ENCODE data around the gene MEAF6. TPM values are rescaled to one million over a fixed set of nuclear protein-coding genes. Genes with fewer than 3 reads are reported as not detected.
A peak's percentile ranks its signal among the peaks of the same experiment; 100 is the strongest.
"Not testable (repeated sequence)": the region's sequence is repeated elsewhere in the genome, so short reads cannot be mapped to it uniquely, and the experiment has no call there.

MEAF6 gene
- total RNA-seq, 2 donors from 2014 or later: 49.2 to 53.2 TPM

GRCh38 chr1:37513795-37514349 lies 694 bp downstream of the MEAF6 start:
- ATAC-seq: no peak
- H3K4me3 Mint-ChIP-seq: peak overlapping the region; percentile 100
- H3K36me3 Mint-ChIP-seq: peaks cover 11% of the 10 kb centered on the region
- H3K4me1 Mint-ChIP-seq (ENCODE audit: low read depth in 2 of 2): peaks cover 30 to 35% of the 10 kb centered on the region in 2 donors
- H3K9me3 Mint-ChIP-seq: no peaks in the 10 kb centered on the region
- H3K27me3 Mint-ChIP-seq: no peaks in the 10 kb centered on the region
- H3K27ac Mint-ChIP-seq: peak overlapping the region; percentile 82 to 92
- DNase-seq (ENCODE audit: low spot score): no peak

- H3K27me3 Mint-ChIP-seq: no peaks in the 10 kb centered on the region
- no peak for DNase-seq (ENCODE audit: low spot score)
- H3K27ac Mint-ChIP-seq: peak overlapping the region in 1 of 2 donors; percentile 53
- peaks cover 24 to 31% of the 10 kb centered on the region in 2 donors for H3K4me1 Mint-ChIP-seq (ENCODE audit: low read depth in 2 of 2)
- H3K9me3 Mint-ChIP-seq: no peaks in the 10 kb centered on the region
- H3K36me3 Mint-ChIP-seq: peaks cover 31% of the 10 kb centered on the region
- no peak overlapping the region for H3K4me3 Mint-ChIP-seq
- ATAC-seq: no peak
These were observed 5.4 kb downstream of the MEAF6 start for GRCh38 chr1:37509181-37509580.

DNA sequence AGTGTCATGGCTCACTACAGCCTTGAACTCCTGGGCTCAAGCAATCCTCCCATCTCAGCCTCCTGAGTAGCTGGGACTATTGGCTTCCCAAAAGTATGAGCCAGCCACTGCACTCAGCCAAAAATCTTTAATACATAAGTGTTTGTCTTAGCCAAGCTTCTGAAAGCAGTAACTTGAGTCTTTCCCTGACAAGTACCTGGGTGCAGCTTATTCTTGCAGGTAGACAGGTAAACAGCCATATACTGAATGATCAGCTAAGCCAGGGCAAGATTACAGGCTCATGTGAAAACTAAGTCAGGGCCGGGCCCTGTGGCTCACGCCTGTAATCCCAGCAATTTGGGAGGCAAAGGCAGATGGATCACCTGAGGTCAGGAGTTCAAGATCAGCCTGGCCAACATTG lies 7.8 kb downstream of the MEAF6 start:
- Mint-ChIP-seq H3K36me3 (peaks cover 26% of the 10 kb centered on the region), H3K27ac (no peak overlapping the region), H3K27me3 (no peaks in the 10 kb centered on the region), H3K9me3 (no peaks in the 10 kb centered on the region), H3K4me3 (no peak overlapping the region), H3K4me1 (ENCODE audit: low read depth in 2 of 2) (peaks cover 13 to 17% of the 10 kb centered on the region in 2 donors)
- DNase-seq (ENCODE audit: low spot score) (no peak), ATAC-seq (no peak)

DNA sequence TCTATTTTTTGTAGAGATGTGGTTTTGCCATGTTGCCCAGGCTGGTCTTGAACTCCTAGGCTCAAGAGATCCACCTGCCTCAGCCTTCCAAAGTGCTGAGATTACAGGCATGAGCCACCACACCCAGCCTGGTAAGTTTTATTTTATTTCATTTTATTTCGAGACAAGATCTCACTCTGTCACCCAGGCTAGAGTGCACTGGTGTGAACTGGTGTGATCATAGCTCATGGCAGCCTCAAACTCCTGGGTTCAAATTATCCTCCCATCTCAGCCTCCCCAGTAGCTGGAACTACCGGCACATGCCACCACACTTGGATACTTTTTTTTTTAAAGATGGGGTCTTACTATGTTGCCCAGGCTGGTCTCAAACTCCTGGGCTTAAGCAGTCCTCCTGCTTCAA lies 11.8 kb downstream of the MEAF6 start:
- not testable (repeated sequence) for DNase-seq (ENCODE audit: low spot score); H3K4me1 Mint-ChIP-seq (ENCODE audit: low read depth in 2 of 2); H3K27ac Mint-ChIP-seq; H3K4me3 Mint-ChIP-seq; H3K9me3 Mint-ChIP-seq; ATAC-seq; H3K27me3 Mint-ChIP-seq
- H3K36me3 Mint-ChIP-seq: peaks cover 24% of the 10 kb centered on the region

DNA sequence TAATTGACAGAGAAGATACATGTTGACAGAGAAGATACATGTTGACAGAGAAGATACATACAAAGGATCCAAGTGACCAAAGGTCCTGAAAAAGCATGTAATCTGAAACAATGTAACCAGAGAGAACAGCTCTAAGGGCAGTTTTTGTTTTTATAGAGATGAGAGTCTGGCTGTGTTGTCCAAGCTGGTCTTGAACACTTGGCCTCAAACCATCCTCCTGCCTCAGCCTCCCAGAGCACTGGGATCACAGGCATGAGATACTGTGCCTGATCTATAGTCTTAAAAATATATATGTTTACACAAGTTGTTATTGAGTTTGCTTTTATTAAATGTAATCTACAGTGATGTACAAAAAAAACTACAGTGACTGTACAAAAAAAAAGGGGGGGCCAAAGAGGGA lies 12.5 kb downstream of the MEAF6 start:
- H3K9me3 Mint-ChIP-seq: no peaks in the 10 kb centered on the region
- no peak for ATAC-seq
- peaks cover 18% of the 10 kb centered on the region for H3K36me3 Mint-ChIP-seq
- peaks cover under 1 to 4% of the 10 kb centered on the region in 2 donors for H3K4me1 Mint-ChIP-seq (ENCODE audit: low read depth in 2 of 2)
- H3K27ac Mint-ChIP-seq: no peak overlapping the region
- no peak for DNase-seq (ENCODE audit: low spot score)
- H3K27me3 Mint-ChIP-seq: no peaks in the 10 kb centered on the region
- no peak overlapping the region for H3K4me3 Mint-ChIP-seq

DNA sequence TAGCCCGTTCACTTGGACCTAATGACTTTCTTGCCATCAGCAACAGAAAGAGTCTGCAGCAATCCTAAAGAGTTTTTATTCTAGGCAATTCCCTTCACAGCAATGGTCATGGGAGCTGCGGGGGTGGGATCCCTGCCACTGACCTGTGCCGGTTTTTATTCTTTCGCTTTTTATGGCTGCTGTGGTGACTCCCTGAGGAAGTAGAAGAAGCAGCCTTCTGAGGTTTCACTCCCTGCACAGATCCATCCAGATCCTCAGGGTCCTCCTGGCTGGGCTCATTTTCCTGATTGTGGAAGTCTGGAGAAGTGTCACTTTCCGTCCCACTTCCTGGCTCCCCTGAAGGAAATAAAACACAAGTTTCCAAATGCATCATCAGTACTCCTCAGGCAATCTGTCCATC lies 12.9 kb downstream of the MEAF6 start:
- no peak for ATAC-seq
- Mint-ChIP-seq H3K27me3 (no peaks in the 10 kb centered on the region), H3K27ac (peak overlapping the region in 1 of 2 donors; percentile 3), H3K9me3 (no peaks in the 10 kb centered on the region), H3K36me3 (peaks cover 17% of the 10 kb centered on the region), H3K4me1 (ENCODE audit: low read depth in 2 of 2) (peaks cover 0 to 4% of the 10 kb centered on the region in 2 donors), H3K4me3 (no peak overlapping the region)
- no peak for DNase-seq (ENCODE audit: low spot score)

GRCh38 chr1:37498872-37499617 lies 15.5 kb downstream of the MEAF6 start:
- Mint-ChIP-seq H3K27ac (no peak overlapping the region), H3K27me3 (no peaks in the 10 kb centered on the region), H3K36me3 (peaks cover 6% of the 10 kb centered on the region), H3K4me1 (ENCODE audit: low read depth in 2 of 2) (no peaks in the 10 kb centered on the region), H3K9me3 (no peaks in the 10 kb centered on the region), H3K4me3 (no peak overlapping the region)
- ATAC-seq: no peak
- DNase-seq (ENCODE audit: low spot score): no peak

GRCh38 chr1:37497832-37498231 lies 16.7 kb downstream of the MEAF6 start:
- Mint-ChIP-seq H3K36me3 (peaks cover 14% of the 10 kb centered on the region), H3K27me3 (no peaks in the 10 kb centered on the region), H3K4me3 (no peak overlapping the region), H3K27ac (no peak overlapping the region), H3K9me3 (no peaks in the 10 kb centered on the region), H3K4me1 (ENCODE audit: low read depth in 2 of 2) (peaks cover 0 to 9% of the 10 kb centered on the region in 2 donors)
- DNase-seq (ENCODE audit: low spot score) (no peak), ATAC-seq (no peak)

DNA sequence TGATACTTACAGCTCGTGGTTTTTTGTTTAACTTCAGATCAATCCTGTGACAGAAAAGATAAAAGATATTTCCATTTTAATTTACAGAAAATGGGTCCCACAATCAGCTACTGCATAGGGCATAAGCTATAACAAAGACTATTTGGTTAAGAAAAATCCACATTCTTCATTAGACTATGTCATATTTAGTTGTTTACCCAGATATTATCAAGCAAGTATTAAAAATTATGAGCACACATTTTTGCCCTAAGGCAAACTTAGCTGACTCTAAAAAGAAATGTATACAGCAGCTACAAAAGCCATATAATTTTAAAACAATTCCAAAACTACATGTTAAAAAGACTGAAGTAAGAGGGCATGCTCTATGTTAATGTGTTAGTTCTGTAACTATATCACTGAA lies 18.7 kb downstream of the MEAF6 start:
- ATAC-seq (no peak), DNase-seq (ENCODE audit: low spot score) (no peak)
- Mint-ChIP-seq H3K27me3 (no peaks in the 10 kb centered on the region), H3K27ac (no peak overlapping the region), H3K4me3 (no peak overlapping the region), H3K4me1 (ENCODE audit: low read depth in 2 of 2) (peaks cover 0 to 9% of the 10 kb centered on the region in 2 donors), H3K36me3 (peaks cover 9% of the 10 kb centered on the region), H3K9me3 (no peaks in the 10 kb centered on the region)

GRCh38 chr1:37493336-37494098 lies 21.0 kb downstream of the MEAF6 start:
- H3K4me1 Mint-ChIP-seq (ENCODE audit: low read depth in 2 of 2): peaks cover 0 to 9% of the 10 kb centered on the region in 2 donors
- H3K27me3 Mint-ChIP-seq: no peaks in the 10 kb centered on the region
- H3K27ac Mint-ChIP-seq: peak overlapping the region; percentile 51 to 75
- peaks cover 8% of the 10 kb centered on the region for H3K36me3 Mint-ChIP-seq
- H3K9me3 Mint-ChIP-seq: no peaks in the 10 kb centered on the region
- H3K4me3 Mint-ChIP-seq: no peak overlapping the region
- DNase-seq (ENCODE audit: low spot score): no peak
- ATAC-seq: peak in 1 of 2 donors; percentile 48

DNA sequence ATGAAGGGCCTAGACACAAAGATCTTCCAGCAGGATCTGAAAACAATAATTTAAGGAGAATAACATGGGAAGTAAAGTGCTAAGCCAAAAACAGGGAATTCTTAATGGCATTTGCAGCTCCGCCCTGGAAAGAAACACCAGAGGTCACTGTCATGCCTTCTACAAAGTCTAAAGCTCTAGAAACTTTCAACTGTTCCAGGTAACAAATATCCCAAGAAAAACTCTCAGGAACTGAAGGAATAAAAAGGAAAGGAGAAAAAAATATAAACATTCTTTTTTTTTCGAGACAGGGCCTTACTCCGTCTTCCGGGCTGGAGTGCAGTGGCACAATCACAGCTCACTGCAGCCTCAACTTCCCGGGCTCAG lies 27.0 kb downstream of the MEAF6 start:
- Mint-ChIP-seq H3K36me3 (peaks cover 6% of the 10 kb centered on the region), H3K27me3 (no peaks in the 10 kb centered on the region), H3K4me1 (ENCODE audit: low read depth in 2 of 2) (peaks cover 19 to 21% of the 10 kb centered on the region in 2 donors), H3K27ac (peak overlapping the region; percentile 66 to 85), H3K4me3 (no peak overlapping the region), H3K9me3 (no peaks in the 10 kb centered on the region)
- no peak for DNase-seq (ENCODE audit: low spot score)
- no peak for ATAC-seq

- Mint-ChIP-seq H3K9me3 (no peaks in the 10 kb centered on the region), H3K27ac (peak overlapping the region; percentile 66 to 85), H3K4me3 (no peak overlapping the region), H3K36me3 (peaks cover 6% of the 10 kb centered on the region), H3K27me3 (no peaks in the 10 kb centered on the region), H3K4me1 (ENCODE audit: low read depth in 2 of 2) (peaks cover 23 to 27% of the 10 kb centered on the region in 2 donors)
- DNase-seq (ENCODE audit: low spot score) (peak; percentile 82), ATAC-seq (peak; percentile 72 to 80)
These were observed 27.6 kb downstream of the MEAF6 start for GRCh38 chr1:37486680-37487618.

DNA sequence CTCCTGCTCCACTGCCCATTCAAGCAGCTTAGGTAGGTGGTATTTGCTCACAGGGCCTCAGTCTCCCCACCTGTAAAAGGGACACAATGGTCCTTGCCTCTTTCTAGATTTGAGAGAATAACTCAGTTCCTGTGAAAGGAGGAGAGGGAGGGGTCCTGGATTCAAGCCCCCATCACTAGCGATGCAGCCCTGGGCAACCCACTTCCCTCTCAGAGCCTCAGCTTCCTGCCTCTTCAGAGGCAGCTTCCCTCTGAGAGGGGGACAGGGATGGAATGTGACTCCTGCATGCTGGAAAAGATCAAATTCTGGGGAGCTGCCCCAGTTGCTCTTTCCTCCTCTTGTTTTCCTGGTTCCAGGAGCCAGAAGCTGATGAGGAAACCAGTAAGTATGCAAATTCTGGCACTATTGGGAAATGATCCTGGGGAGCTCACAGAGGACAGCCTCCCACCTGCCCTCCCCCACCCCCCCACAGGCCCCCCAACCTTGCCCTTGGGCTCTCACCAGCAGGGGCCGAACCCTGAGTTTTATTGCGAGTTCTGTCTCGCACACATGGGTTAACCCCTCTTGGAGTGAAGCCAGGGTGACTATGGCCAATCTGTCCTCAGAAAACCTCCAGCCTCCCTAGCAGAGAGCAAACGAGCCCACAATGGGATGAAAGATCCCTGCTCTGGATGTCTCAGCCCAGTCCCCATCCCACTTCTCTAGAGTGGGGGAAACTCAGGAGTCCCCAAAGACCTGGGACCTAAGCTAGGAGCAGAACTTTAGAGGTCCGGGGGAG lies 28.5 kb downstream of the MEAF6 start:
- Mint-ChIP-seq H3K27ac (peak overlapping the region; percentile 66 to 85), H3K4me1 (ENCODE audit: low read depth in 2 of 2) (peaks cover 31 to 36% of the 10 kb centered on the region in 2 donors), H3K9me3 (no peaks in the 10 kb centered on the region), H3K36me3 (peaks cover 6% of the 10 kb centered on the region), H3K27me3 (no peaks in the 10 kb centered on the region), H3K4me3 (no peak overlapping the region)
- no peak for ATAC-seq
- no peak for DNase-seq (ENCODE audit: low spot score)
